ENCODE results near the gene ADAM17. TPM values are rescaled to one million over a fixed set of nuclear protein-coding genes. Genes with fewer than 3 reads are reported as not detected.

ADAM17 gene
- total and polyA plus RNA-seq, 2 of the 8 experiments (the other 6 are each of a cell fraction or from before 2014, with no cell fraction given): 6.5 to 23.5 TPM

- H2AFZ ChIP-seq (ENCODE audit: low read length): no peak overlapping the region
- no peak overlapping the region for H4K5ac ChIP-seq (ENCODE audit: insufficient read length, low read depth, low read length)
- H3K9ac ChIP-seq (replicated peaks in 1 of 4; ENCODE audit: extremely low read depth in 1 of 4, low read depth in 3 of 4, low read length in 3 of 4): no peak overlapping the region
- H3K27me3 ChIP-seq (replicated peaks in 1 of 4; ENCODE audit: control insufficient read depth in 3 of 4, extremely low read depth in 1 of 4, insufficient read depth in 3 of 4, low read length in 3 of 4): no peaks in the 10 kb centered on the region
- 91% methylated on average over 5 of the region's 5 CpGs; no CpG with 5 or more reads in 1 of the 2 experiments for WGBS, 2 experiments (ENCODE audit: extremely low coverage in 1 of 2, insufficient coverage in 1 of 2, insufficient read length in 1 of 2, insufficient replicate concordance in 2 of 2, low coverage in 1 of 2, low lambda C conversion rate in 2 of 2, missing lambda C conversion rate in 1 of 2)
- H3K4me3 ChIP-seq (ENCODE audit: extremely low read depth in 1 of 4, insufficient read depth in 2 of 4, low read depth in 3 of 4, low read length in 4 of 4): no peak overlapping the region
- FAIRE-seq: no peak
- H3K4ac ChIP-seq (replicated peaks; ENCODE audit: insufficient read length, low read depth, low read length): no peak overlapping the region
- H3K79me2 ChIP-seq (ENCODE audit: control insufficient read depth in 1 of 2, insufficient read depth in 2 of 2, low read length in 2 of 2): peaks cover 0 to 15% of the 10 kb centered on the region in 2 experiments; a peak in 2 of 4 replicates
- H3K27ac ChIP-seq (ENCODE audit: low read depth, low read length): no peak overlapping the region
- H3K18ac ChIP-seq (ENCODE audit: extremely low read depth, low read length): no peak overlapping the region
- no peaks in the 10 kb centered on the region for H3K9me3 ChIP-seq (ENCODE audit: insufficient read depth in 2 of 2, low read depth in 1 of 2, low read length in 1 of 2)
- H2BK5ac ChIP-seq (ENCODE audit: low read depth, low read length): no peak overlapping the region
- no peaks in the 10 kb centered on the region for H3K79me1 ChIP-seq (ENCODE audit: low read depth, low read length)
- H3K23me2 ChIP-seq (ENCODE audit: low read depth, low read length): no peaks in the 10 kb centered on the region; the same call in 1 of the 2 replicates
- no peak overlapping the region for H2AK5ac ChIP-seq (ENCODE audit: low read depth, low read length)
- H3K56ac ChIP-seq (replicated peaks; ENCODE audit: insufficient read length, low read depth, low read length): no peak overlapping the region
- H3K36me3 ChIP-seq (ENCODE audit: control insufficient read depth in 2 of 4, insufficient read depth in 4 of 4, low read length in 3 of 4): peaks cover 0 to 3% (median 0%) of the 10 kb centered on the region in 4 experiments; a peak in 1 of 8 replicates
- no peak overlapping the region for H3K14ac ChIP-seq (ENCODE audit: insufficient read length)
- DNase-seq (ENCODE audit: low read depth in 1 of 2, low spot score in 2 of 2): no peak
- ChIA-PET CTCF (ENCODE audit: partially characterized antibody) (no interaction called here), POLR2A (ENCODE audit: partially characterized antibody) (interaction anchor here (0.9 to 1.4 kb wide), 2 partner anchors 15 to 17 kb away, joined by 3 to 4 read pairs; no protein-coding TSS in a partner anchor)
- H3K4me2 ChIP-seq (ENCODE audit: insufficient read depth in 1 of 2, low read depth in 2 of 2, low read length in 2 of 2): no peak overlapping the region
- H2BK15ac ChIP-seq (ENCODE audit: low read length): no peak overlapping the region
- H4K20me1 ChIP-seq (replicated peaks in 1 of 2; ENCODE audit: control insufficient read depth in 1 of 2, insufficient read depth in 2 of 2, low read length in 2 of 2): no peaks in the 10 kb centered on the region
- H2BK120ac ChIP-seq (replicated peaks; ENCODE audit: low read depth, low read length): no peak overlapping the region
- no peak overlapping the region for H2BK12ac ChIP-seq (ENCODE audit: low read depth, low read length)
- H4K8ac ChIP-seq (ENCODE audit: extremely low read depth, insufficient read depth, low read length): no peak overlapping the region
- H2BK20ac ChIP-seq (ENCODE audit: low read length): no peak overlapping the region
- no peaks in the 10 kb centered on the region for H3K4me1 ChIP-seq (replicated peaks in 1 of 4; ENCODE audit: control insufficient read depth in 3 of 4, insufficient read depth in 4 of 4, low read length in 3 of 4)
- H3K23ac ChIP-seq (ENCODE audit: insufficient read length): no peak overlapping the region
- H4K91ac ChIP-seq (replicated peaks; ENCODE audit: insufficient read length, low read length): no peak overlapping the region
- no peak for TF ChIP-seq TAF7 (optimal IDR thresholded peaks at IDR 0.05; ENCODE audit: borderline replicate concordance, low read depth, low read length)
- no peak for TF ChIP-seq SP4 (IDR thresholded peaks at IDR 0.05; ENCODE audit: low read length)
- TF ChIP-seq BCL11A (IDR thresholded peaks at IDR 0.05; ENCODE audit: low read depth in 2 of 2, low read length in 2 of 2): no peak
- no peak for TF ChIP-seq RBBP5 (IDR thresholded peaks at IDR 0.05; ENCODE audit: borderline replicate concordance, low read depth, low read length)
- no peak for TF ChIP-seq USF2 (IDR thresholded peaks at IDR 0.05; ENCODE audit: low read length)
- no peak for TF ChIP-seq CBX8 (IDR thresholded peaks at IDR 0.05; ENCODE audit: borderline replicate concordance, low read depth, low read length)
- TF ChIP-seq CTCF (IDR thresholded peaks at IDR 0.05; ENCODE audit: control extremely low read depth in 1 of 3, insufficient read depth in 1 of 3, low read depth in 1 of 3, low read length in 3 of 3): no peak
- TF ChIP-seq POLR2AphosphoS5 (IDR thresholded peaks at IDR 0.05; ENCODE audit: low read depth, low read length): no peak
- no peak for TF ChIP-seq HDAC6 (IDR thresholded peaks at IDR 0.05; ENCODE audit: low read depth, low read length)
- no peak for TF ChIP-seq SP1 (IDR thresholded peaks at IDR 0.05; ENCODE audit: low read depth, low read length)
- TF ChIP-seq TBP (IDR thresholded peaks at IDR 0.05; ENCODE audit: low read depth, low read length): no peak
These were observed 16.1 kb downstream of the ADAM17 start for GRCh38 chr2:9539531-9539930.

Data from H1 (cell line).